Astrocyte of the hippocampus (primary cell): Measurements from ENCODE around the gene SYMPK.
"Not testable (repeated sequence)": the region's sequence is repeated elsewhere in the genome, so short reads cannot be mapped to it uniquely, and the experiment has no call there.

Experiments used
- DNase-seq: peaks from one replicate; pipeline ENCODE4 v3.0.0; 2011; ENCODE audit warnings: low read depth, low spot score

Gene SYMPK

GRCh38 chr19:45862564-45863334 is at the start of gene SYMPK:
TSS of gene SYMPK (minus strand) at chr19:45863147. CDS start at chr19:45854495, 8,652 bp downstream.
- DNase-seq, result peak; percentile 100

- DNase-seq, result no peak
These were observed 48.3 kb upstream of the SYMPK start for GRCh38 chr19:45911291-45911690.

GRCh38 chr19:45908956-45909355 is 46.0 kb upstream of the SYMPK start:
- DNase-seq, result no peak

- DNase-seq, result no peak
These were observed 43.3 kb upstream of the SYMPK start for GRCh38 chr19:45906221-45906620.

- DNase-seq, result no peak
These were observed 42.1 kb upstream of the SYMPK start for GRCh38 chr19:45905011-45905410.

GRCh38 chr19:45902651-45903625 is 40.0 kb upstream of the SYMPK start:
- peak; percentile 100 for DNase-seq

GRCh38 chr19:45901912-45902650 is 39.1 kb upstream of the SYMPK start, which contains the start of gene MYPOP:
TSS of gene MYPOP (minus strand) at chr19:45902613. CDS start at chr19:45901773, 840 bp downstream.
- peak; percentile 44 for DNase-seq

- DNase-seq, result peak; percentile 62
These were observed 38.5 kb upstream of the SYMPK start for GRCh38 chr19:45901432-45901911.

- DNase-seq, result peak; percentile 14
These were observed 37.9 kb upstream of the SYMPK start for GRCh38 chr19:45900738-45901431.

- DNase-seq, result no peak
These were observed 37.1 kb upstream of the SYMPK start for GRCh38 chr19:45899919-45900589.

- DNase-seq, result no peak
These were observed 36.3 kb upstream of the SYMPK start for GRCh38 chr19:45899253-45899652.

- DNase-seq, result no peak
These were observed 34.4 kb upstream of the SYMPK start for GRCh38 chr19:45897261-45897812.

- not testable (repeated sequence) for DNase-seq
These were observed 33.1 kb upstream of the SYMPK start for GRCh38 chr19:45895983-45896599.

- DNase-seq, result no peak
These were observed 32.6 kb upstream of the SYMPK start for GRCh38 chr19:45895519-45895972.

GRCh38 chr19:45890877-45891276 is 27.9 kb upstream of the SYMPK start:
- no peak for DNase-seq

GRCh38 chr19:45889210-45889885 is 26.4 kb upstream of the SYMPK start:
- DNase-seq, result no peak

GRCh38 chr19:45887200-45887710 is 24.3 kb upstream of the SYMPK start:
- DNase-seq, result no peak

- DNase-seq, result peak; percentile 97
These were observed 23.7 kb upstream of the SYMPK start for GRCh38 chr19:45886427-45887199.
